8988T (cell line): ENCODE data around the gene OR2AT4.
A peak's percentile ranks its signal among the peaks of the same experiment; 100 is the strongest.
"Not testable (repeated sequence)": the region's sequence is repeated elsewhere in the genome, so short reads cannot be mapped to it uniquely, and the experiment has no call there.

ENCODE experiments used
- DNase-seq: peaks from one replicate; pipeline ENCODE4 v3.0.0; 2011

Gene OR2AT4

DNA sequence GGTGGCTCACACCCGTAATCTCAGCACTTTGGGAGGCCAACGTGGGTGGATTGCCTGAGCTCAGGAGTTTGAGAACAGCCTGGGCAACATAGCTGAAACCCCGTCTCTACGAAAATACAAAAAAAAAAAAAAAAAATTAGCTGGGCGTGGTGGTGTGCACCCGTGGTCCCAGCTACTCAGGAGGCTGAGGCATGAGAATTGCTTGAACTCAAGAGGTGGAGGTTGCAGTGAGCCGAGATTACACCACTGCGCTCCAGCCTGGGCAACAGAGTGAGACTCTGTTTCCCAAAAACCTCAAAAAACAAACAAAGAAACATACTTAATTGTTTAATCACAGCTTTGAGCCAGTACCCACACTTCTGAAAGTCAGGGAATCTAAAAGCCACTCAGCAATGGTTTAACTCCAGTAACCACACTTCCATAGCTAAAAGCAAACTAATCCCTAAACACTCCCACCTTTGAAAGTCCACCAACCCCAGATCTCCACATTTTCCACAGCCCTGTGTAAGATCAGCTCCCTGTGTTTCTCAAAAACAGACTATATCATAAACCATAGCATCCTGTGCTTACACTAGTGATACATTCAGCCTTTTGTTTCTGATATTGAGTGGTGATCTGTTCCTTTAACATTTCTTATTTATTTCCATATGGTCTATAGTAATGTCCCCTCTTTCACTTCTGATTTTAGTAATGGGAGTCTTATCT, 4.9 kb upstream of the OR2AT4 start:
- DNase-seq = no peak

DNA sequence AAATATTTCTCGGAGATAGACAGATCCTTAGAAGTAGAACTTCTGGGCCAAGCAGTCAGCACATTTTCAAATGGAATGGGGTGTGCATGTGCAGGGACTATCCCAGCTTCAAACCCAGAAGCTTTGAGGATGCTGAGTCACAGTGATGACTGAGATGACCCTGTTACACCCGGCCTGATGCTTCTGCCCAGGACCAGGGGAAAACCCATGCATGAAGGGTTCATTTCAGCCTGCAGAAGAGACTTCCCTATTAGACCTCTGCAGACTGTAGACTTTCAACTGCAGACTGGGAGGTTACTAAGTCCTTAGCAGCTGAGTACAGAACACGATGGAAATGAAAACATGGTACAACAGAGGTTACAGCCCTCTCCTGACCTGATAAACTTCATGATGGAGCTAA, 3.6 kb upstream of the OR2AT4 start:
- DNase-seq = no peak

DNA sequence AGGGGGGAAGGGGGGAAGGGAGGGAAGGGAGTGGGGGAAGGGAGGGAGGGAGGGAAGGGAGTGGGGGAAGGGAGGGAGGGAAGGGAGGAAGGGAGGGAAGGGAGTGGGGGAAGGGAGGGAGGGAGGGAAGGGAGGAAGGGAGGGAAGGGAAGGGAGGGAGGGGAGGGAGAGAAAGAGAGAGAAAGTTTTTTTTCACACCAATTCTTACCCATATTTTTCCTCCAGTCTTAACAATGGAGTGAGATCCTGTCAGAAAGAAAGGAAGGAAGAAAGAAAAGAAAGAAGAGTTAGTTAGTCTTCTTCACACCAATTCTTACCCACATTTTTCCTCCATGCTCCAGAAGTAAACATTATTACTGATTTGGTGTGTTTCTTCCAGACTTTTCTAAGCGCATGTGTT, 3.0 kb upstream of the OR2AT4 start:
- DNase-seq = no peak

DNA sequence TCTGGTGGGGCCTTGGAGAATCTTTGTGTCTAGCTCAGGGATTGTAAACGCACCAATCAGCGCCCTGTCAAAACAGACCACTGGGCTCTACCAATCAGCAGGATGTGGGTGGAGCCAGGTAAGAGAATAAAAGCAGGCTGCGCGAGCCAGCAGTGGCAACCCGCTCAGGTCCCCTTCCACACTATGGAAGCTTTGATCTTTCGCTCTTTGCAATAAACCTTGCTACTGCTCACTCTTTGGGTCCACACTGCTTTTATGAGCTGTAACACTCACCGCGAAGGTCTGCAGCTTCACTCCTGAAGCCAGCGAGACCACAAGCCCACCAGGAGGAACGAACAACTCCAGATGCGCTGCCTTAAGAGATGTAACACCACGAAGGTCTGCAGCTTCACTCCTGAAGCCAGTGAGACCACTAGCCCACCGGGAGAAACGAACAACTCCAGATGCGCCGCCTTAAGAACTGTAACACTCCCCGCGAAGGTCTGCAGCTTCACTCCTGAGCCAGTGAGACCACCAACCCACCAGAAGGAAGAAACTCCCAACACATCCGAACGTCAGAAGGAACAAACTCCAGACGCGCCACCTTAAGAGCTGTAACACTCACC, 2.3 kb upstream of the OR2AT4 start:
- DNase-seq = not testable (repeated sequence)

DNA sequence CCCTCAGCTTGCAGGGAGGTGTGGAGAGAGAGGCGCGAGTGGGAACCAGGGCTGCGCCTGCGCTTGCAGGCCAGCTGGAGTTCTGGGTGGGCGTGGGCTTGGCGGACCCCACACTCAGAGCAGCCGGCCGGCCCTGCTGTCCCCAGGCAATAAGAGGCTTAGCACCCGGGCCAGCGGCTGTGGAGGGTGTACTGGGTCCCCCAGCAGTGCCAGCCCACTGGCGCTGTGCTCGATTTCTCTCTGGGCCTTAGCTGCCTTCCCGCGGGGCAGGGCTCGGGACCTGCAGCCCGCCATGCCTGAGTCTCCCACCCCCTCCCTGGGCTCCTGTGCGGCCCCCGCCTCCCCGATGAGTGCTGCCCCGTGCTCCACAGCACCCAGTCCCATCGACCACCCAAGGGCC, 1.5 kb upstream of the OR2AT4 start:
- not testable (repeated sequence) for DNase-seq

DNA sequence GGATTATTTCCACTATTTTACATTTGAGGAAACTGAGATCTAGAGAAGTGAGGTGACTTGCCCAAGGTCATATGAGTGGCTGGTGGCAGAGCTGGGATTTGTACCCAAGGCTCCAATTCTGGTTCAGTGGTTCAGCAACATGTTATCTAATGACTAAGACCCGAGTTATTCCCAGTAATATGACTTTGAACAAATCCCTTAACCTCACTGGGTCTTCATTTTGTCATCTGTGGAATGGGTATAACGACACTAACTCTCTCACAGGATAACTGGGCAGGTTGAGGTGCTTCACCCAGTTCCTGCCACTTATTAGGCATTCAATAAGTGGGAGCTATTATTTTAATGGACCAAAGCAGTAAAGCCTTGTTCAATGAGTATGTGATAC, 489 bp upstream of the OR2AT4 start:
- DNase-seq = no peak

DNA sequence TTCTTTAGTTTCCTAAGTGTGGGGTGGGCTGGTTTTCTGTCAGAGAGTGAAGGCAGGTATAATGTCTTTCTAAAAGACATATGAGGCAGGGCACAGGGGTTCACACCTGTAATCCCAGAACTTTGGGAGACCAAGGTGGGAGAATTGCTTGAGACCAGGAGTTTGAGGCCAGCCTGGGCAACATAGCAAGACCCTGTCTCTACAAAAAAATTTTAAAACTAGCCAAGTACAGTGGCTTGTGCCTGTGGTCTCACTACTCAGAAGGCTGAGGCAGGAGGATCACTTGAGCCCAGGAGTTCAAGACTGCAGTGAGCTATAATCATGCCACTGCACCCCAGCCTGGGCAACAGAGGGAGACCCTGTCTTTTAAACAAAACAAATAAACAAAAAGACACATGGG, 2.3 kb downstream of the OR2AT4 start:
- not testable (repeated sequence) for DNase-seq

DNA sequence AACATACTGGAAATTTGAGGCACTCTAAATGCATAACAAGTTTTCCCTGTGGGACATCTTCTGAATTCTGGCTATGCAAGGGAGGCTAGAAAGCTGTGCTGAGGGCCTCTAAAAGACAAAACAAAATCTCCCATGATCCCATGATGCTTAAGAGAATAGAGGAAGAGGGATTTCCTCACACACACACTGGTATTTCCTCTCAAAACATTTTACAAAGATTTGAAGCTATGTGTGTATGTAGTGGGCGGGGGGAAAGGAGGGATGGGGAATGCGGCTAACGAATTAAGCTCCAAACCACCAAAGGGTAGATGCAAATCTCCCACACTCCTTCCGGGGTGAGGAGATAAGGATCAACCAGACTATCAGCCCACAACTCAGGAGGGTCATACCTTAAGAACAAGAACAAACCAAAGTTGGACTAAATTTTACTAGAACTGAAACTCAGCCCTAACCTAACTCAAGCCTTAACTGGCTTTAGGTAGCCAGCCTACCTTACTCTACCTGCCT, 6.0 kb downstream of the OR2AT4 start:
- no peak for DNase-seq

DNA sequence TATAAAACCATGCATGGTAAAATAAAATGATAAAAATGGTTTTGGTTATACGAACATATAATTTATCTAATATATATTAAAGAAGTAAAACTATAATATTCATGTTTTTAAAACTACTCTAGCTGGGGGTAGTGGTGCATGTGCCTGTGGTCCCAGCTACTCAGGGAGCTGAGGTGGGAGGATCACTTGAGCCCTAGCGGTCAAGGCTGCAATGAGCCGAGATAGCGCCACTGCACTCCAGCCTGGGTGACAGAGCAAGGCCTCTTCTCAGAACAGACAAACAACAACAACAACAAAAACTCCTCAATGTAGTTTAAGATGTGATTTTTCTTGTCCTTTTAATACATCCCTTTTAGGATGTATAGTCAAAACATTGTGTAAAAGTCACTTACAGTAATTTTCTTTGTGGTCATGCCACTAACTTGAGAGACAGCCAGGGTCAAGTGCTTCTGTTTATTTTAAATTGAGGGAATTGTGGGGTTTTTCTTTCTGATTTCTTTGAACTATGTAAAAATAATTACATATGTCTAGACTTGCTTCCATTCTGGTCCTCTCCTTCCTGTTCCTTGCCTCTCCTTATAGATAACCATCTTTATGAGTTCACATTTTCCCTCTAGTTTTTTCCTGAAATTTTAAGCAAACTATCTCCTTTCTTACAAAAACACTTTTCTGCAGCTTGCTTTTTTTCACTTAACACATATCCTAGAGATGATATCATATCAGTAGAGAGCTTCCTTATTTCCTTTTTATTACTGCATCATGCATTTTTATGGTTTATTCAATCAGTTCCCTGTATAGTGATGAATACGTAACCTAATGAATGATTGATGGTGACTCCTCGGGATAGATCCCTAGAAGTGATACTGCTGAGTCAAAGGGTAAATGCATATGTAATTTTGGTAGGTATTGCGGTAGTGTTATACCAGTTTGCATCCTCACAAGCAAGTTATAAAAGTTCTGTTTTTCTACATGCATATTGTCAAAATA, 9.1 kb downstream of the OR2AT4 start:
- DNase-seq = no peak

DNA sequence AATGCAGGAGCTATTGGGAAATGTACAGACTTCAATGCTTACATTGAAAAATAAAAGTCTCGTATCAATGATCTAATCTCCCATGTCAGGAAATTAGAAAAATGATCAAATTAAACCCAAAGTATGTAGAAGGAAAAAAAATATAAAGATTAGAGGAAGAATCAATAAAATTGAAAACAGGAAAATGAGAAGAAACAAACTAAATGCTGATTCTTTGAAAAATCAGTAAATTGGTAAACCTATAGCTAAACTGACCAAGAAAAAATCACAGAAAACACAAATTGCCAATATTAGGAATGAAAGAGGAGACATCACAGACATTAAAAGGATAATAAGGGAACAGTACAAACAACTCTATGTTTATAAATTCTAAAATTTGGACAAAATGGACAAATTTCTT, 11.8 kb downstream of the OR2AT4 start:
- no peak for DNase-seq

DNA sequence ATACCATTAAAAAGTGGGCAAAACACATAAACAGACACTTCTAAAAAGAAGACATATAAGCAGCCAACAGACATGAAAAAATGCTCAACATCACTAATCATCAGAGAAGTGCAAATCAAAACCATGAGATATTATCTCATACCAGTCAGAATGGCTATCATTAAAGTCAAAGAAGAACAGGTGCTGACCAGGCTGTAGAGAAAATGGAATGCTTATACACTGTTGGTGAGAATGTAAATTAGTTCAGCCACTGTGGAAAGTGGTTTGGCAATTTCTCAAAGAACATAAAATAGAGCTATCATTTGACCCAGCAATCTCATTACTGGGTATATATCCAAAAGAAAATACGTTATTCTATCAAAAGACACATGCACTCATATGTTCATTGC, 13.5 kb downstream of the OR2AT4 start:
- no peak for DNase-seq

DNA sequence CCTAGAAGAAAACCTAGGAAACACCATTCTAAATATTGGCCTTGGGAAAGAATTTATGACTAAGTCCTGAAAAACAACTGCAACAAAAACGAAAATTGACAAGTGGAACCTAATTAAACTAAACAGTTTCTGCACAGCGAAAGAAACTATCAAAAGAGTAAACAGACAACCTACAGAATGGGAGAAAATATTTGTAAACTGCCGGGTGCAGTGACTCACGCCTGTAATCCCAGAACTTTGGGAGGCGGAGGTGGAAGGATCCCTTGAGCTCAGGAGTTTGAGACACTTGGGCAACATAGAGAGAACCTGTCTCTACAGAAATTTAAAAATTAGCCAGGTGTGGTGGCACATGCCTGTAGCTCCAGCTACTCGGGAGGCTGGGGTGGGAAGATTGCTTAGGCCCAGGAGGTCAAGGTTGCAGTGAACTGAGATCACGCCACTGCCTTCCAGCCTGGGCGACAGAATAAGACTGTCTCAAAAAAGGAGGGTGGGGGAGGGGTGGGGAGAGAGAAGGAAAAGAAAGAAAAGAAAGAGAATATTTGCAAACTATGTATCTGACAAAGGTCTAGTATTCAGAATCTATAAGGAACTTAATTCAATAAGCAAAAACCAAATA, 14.0 kb downstream of the OR2AT4 start:
- no peak for DNase-seq

DNA sequence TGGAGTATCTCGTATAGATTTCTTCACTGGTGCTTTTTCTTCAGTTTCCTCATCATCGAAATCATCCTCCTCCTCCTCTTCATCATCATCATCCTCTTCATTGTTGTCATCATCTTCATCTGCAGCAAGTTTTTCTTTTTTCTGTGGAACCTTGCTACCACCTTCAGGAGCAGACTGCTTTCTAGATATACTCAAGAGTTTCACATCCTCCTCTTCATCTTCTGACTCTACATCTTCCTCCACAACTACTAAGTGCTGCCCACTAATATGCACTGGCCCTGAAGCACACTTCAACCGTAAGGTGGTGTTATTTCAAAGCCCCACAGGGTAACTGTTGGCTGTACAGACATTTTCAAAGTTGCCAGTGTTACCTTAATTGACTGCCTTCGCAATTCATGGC, 17.1 kb downstream of the OR2AT4 start:
- DNase-seq = no peak

DNA sequence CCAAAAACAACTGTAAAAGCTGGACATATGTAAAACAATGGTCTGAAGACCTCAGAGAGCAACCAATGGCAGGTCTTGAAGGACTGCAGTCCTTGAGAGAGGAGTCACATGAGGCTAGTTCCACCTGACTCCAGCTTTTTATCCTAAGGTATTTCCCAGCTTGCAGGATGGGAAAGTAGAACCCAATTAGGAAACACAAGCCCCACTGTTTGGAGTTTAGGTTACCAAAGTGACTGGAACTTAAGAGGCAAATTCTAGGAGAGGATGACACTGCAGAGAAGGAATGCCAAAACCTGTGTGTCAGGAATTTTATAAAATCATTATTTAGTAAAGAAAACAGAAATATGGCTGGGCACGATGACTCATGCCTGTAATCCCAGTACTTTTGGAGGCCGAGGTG, 18.4 kb downstream of the OR2AT4 start:
- DNase-seq = no peak

DNA sequence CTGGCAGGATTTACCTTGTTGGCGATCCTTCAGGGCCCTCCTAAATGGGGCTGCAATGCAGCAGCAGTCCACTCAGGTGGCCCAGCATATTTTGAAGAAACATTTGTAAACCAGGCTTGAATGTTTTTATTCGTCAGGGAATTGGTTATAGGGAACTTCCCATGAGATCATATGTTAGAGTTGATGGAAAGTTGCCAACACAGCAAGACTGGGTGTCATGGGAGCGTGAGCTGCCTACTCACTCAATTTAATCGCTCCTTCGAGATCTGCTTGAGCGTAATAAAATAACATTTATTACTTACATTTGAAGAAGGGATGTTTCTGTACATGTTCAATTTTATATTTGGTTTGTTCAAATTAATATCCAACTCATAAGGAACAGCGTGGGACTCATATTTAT, 19.4 kb downstream of the OR2AT4 start:
- DNase-seq = no peak

DNA sequence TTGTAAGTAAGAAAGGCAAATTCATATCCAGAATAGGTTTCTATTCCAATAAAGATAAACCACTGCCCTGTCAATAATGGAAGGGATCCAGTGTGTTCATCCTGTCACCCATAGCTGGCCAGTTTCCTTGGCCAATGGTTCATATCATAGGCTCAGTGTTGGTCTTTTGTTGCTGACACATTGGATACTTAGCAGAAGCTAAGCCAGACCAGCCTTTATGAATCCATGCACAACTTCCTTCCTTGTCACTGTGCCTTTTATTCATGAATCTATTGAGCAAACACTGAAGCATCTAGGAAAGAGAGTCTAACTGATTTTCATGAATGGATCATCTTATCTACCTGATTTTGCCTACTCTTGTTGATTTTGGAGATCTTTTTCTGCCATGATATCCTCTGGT, 20.0 kb downstream of the OR2AT4 start:
- no peak for DNase-seq

DNA sequence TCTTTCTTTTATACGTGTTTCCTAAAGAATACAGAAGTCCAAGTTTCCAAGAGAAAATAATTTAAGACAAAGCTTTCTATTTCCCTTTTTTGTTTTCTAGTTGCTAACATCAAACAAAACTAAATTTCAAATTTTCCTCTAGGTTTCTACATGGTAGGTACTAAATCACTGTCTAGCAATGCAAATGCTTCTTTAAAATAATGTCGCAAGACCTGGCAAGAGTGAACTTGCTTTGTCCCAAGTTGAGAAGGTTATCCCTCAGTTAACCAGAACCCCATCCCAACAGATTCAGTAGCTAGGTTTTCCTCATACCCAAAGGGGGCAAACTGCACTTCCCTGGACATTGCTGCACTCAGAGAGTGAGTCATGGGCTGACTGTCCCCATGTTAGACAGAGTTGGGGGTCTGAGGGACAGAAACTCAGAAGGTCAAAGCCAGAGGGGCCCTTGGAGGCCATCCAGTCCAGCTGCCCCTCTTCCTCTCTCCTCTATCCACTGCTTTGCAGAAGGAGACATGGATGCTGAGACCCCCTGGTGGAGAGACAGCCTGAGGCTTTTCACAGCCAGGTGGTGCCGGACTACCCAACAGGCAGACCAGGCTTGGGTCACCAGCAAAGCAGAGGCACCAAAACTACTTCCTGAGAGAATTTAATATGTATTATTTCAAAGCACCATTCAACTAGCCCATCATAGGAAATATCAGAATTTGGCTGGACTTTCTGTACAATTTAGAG, 23.1 kb downstream of the OR2AT4 start:
- DNase-seq = peak; percentile 18

DNA sequence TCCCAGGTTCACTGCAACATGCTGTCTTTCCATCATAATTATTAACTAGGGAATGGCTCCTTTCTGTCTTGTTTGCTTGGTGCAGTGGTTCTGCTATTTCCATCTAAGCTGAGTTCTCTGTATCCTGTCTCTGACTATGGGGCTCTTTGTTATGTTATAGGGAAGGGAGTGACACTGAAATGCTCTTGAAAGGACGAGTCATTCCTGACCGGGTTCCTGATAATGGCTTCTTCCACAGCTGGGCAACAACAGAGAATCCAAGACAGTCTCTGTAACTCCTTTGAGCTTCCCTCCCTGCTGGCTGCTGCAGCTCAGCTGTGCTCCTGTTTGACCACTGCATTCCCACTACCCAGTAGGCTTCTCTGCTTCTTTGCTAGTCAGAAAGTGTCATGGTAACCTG, 24.1 kb downstream of the OR2AT4 start:
- no peak for DNase-seq

DNA sequence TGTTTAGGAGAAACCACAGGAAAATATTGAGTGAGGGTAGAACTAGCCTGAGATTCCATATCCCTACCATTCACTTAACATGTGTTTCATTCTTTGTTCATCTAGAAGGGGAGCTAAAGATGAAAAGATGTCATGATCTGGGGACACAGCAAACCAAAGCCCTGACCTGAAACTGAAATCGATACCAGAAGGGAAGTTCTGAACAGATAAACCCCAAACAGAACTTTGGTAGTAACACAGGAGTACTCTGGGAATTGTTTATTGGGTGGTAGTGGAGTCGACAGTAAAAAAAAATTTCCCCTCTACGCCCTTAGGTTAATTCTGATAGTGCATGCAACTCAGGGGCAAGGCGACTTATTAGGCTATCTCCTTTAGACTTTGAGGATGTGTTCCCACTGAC, 27.2 kb downstream of the OR2AT4 start:
- DNase-seq = no peak

DNA sequence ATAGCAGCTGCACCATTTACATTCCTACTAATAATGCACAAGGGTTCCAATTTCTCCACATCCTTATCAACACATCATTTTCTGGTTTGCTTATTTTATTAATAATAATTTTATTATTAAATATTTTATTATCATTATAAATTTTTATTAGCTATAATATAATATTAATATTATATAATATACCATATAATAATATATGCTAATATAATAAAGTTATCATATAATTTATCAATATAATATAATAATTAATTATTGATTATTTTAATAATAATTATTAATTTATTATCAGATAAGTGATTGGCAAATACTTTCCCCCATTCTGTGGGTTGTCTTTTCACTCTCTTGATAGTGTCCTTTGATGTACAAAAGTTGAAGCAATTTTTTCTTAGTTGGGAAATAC, 27.7 kb downstream of the OR2AT4 start:
- no peak for DNase-seq

DNA sequence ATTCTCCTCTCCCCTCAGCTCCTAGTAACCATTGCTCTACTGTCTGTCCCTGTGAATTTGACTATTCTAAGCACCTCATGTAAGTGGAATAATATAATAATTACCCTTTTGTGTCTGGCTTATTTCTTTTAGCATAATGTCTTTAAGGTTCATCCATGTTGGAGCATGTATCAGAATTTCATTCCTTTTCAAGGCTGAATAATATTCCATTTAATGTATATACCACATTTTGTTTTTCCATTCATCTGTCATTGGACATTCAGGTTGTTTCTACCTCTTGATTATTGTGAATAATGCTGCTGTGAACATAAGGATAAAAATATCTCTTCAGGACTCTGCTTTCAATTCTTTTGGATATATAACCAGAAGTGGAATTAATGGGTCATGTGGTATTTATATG, 28.1 kb downstream of the OR2AT4 start:
- DNase-seq = no peak

DNA sequence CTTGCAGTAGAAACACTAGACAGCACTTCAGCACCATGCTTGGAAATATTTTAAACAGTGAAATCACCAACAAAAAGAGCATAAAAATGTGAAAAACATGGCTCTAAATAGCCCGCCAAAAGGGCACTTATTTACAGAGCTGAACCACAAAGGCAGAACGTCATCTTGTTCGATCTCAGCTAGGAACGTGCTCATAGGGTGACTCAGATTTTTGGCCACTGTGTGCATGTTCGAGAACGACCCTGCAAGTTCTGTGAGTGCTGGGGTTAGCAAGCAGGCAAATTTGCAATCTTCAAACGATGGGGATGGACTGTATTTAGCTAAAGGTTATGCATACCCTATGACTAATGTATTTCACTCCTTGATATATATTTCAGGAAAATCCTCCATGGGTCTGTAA, 30.6 kb downstream of the OR2AT4 start:
- DNase-seq = no peak
